GM23338 (cell line): ENCODE data around the gene IL1RL1. TPM values are rescaled to one million over a fixed set of nuclear protein-coding genes. Genes with fewer than 3 reads are reported as not detected.
A peak's percentile ranks its signal among the peaks of the same experiment; 100 is the strongest.

Experiments used
- ATAC-seq: fragments of 200-7000 bp; cut with Tn5 transposase; 3 replicates; pipeline ENCODE4 v1.9.1; 2020
- DNase-seq: peaks from one replicate; pipeline ENCODE4 v3.0.0-alpha.2; 2015; ENCODE audit warnings: low spot score
- H2AFZ ChIP-seq: fragments of 200-600 bp; sonication (generic); 2 replicates; pipeline ENCODE4 v1.8.0; 2016; ENCODE audit warnings: antibody characterized with exemption, mild to moderate bottlenecking, moderate library complexity
- H3F3A ChIP-seq: fragments of 200-600 bp; sonication (generic); replicated peaks from 2 replicates; pipeline ENCODE4 v1.8.0; 2017; ENCODE audit warnings: antibody characterized with exemption, mixed run types, low read depth
- H3K27ac ChIP-seq: fragments of 200-600 bp; sonication (generic); 2 replicates; pipeline ENCODE4 v1.6.1; 2016; ENCODE audit warnings: low read depth
- H3K27me3 ChIP-seq: fragments of 200-600 bp; sonication (generic); 2 replicates; pipeline ENCODE4 v1.8.0; 2016; ENCODE audit warnings: mild to moderate bottlenecking, mixed run types, moderate library complexity; ENCODE audit not compliant: insufficient read depth
- H3K36me3 ChIP-seq: fragments of 200-600 bp; sonication (generic); 2 replicates; pipeline ENCODE4 v1.8.0; 2016; ENCODE audit warnings: mild to moderate bottlenecking; ENCODE audit not compliant: insufficient read depth
- H3K4me1 ChIP-seq: fragments of 200-600 bp; sonication (generic); 2 replicates; pipeline ENCODE4 v1.8.0; 2016; ENCODE audit warnings: mild to moderate bottlenecking, moderate library complexity; ENCODE audit not compliant: insufficient read depth
- H3K4me2 ChIP-seq: fragments of 200-600 bp; sonication (generic); 2 replicates; pipeline ENCODE4 v1.7.1; 2017; ENCODE audit warnings: mixed run types
- H3K4me3 ChIP-seq: fragments of 200-600 bp; sonication (generic); 2 replicates; pipeline ENCODE4 v1.6.1; 2016; ENCODE audit warnings: mixed run types
- H3K79me2 ChIP-seq: fragments of 200-600 bp; sonication (generic); replicated peaks from 2 replicates; pipeline ENCODE4 v1.8.0; 2017; ENCODE audit warnings: mild to moderate bottlenecking; ENCODE audit not compliant: insufficient read depth
- H3K9me2 ChIP-seq: fragments of 200-600 bp; sonication (generic); 2 replicates; pipeline ENCODE4 v1.8.0; 2017; ENCODE audit not compliant: insufficient read depth
- H4K20me1 ChIP-seq: fragments of 200-600 bp; sonication (generic); replicated peaks from 2 replicates; pipeline ENCODE4 v1.8.0; 2017; ENCODE audit warnings: mild to moderate bottlenecking; ENCODE audit not compliant: insufficient read depth
- H3K27ac Mint-ChIP-seq: 2 replicates; pipeline ENCODE4 v1.8.0; 2020; ENCODE audit warnings: inconsistent platforms, mild to moderate bottlenecking, moderate library complexity, mixed read lengths
- H3K27me3 Mint-ChIP-seq: 3 replicates; pipeline ENCODE4 v1.8.0; 2022; ENCODE audit warnings: low read depth, mild to moderate bottlenecking, moderate library complexity, mixed read lengths, inconsistent platforms; ENCODE audit not compliant: insufficient read depth, poor library complexity
- H3K36me3 Mint-ChIP-seq: 3 replicates; pipeline ENCODE4 v1.8.0; 2021; ENCODE audit warnings: low read depth, mild to moderate bottlenecking, inconsistent platforms, moderate library complexity, mixed read lengths
- H3K4me1 Mint-ChIP-seq: 3 replicates; pipeline ENCODE4 v1.8.0; 2020; ENCODE audit warnings: mild to moderate bottlenecking, inconsistent platforms, mixed read lengths
- H3K4me3 Mint-ChIP-seq: 3 replicates; pipeline ENCODE4 v1.8.0; 2021; ENCODE audit warnings: moderate library complexity, mild to moderate bottlenecking, inconsistent platforms, mixed read lengths
- H3K9me3 Mint-ChIP-seq: 3 replicates; pipeline ENCODE4 v1.8.0; 2020; ENCODE audit warnings: moderate library complexity, mild to moderate bottlenecking, inconsistent platforms, mixed read lengths
- CREB1 ChIP-seq: fragments of 250-450 bp; sonication (Bioruptor Pico); IDR thresholded peaks from 2 replicates; pipeline ENCODE4 v1.5.0; 2020; ENCODE audit warnings: low read depth, mild to moderate bottlenecking, moderate library complexity
- CTCF ChIP-seq, 2 experiments: fragments of 200-600 bp in 1 of 2; sonication (generic) in 1 of 2; conservative IDR thresholded peaks; 2 replicates each; pipeline versions ENCODE4 v1.5.1 to v1.6.1; 2016 to 2017; ENCODE audit warnings: antibody characterized with exemption in 2 of 2, low read depth in 2 of 2, mild to moderate bottlenecking in 2 of 2, moderate library complexity in 1 of 2
- ETS1 ChIP-seq: IDR thresholded peaks from 2 replicates; pipeline ENCODE4 v1.6.1; 2016; ENCODE audit warnings: antibody characterized with exemption
- EZH2 ChIP-seq: fragments of 200-600 bp; sonication (generic); IDR thresholded peaks from one replicate; pipeline ENCODE4 v1.8.0; 2017; ENCODE audit warnings: antibody characterized with exemption, mild to moderate bottlenecking, low read depth; ENCODE audit not compliant: unreplicated experiment
- EZH2phosphoT487 ChIP-seq: fragments of 200-600 bp; sonication (generic); IDR thresholded peaks from one replicate; pipeline ENCODE4 v1.8.1; 2018; ENCODE audit warnings: antibody characterized with exemption; ENCODE audit not compliant: unreplicated experiment
- JUNB ChIP-seq: IDR thresholded peaks from one replicate; pipeline ENCODE4 v1.6.1; 2016; ENCODE audit warnings: antibody characterized with exemption; ENCODE audit not compliant: unreplicated experiment
- NANOG ChIP-seq: IDR thresholded peaks from 2 replicates; pipeline ENCODE4 v1.6.1; 2016; ENCODE audit warnings: antibody characterized with exemption, borderline replicate concordance
- POLR2AphosphoS5 ChIP-seq: IDR thresholded peaks from 2 replicates; pipeline ENCODE4 v1.6.1; 2016; ENCODE audit warnings: antibody characterized with exemption, low read depth
- REST ChIP-seq: IDR thresholded peaks from one replicate; pipeline ENCODE4 v1.6.1; 2018; ENCODE audit warnings: antibody characterized with exemption; ENCODE audit not compliant: unreplicated experiment
- STAT1 ChIP-seq: IDR thresholded peaks from one replicate; pipeline ENCODE4 v1.6.1; 2016; ENCODE audit warnings: antibody characterized with exemption; ENCODE audit not compliant: unreplicated experiment
- ZNF114 ChIP-seq: fragments of 250-450 bp; sonication (Bioruptor Pico); IDR thresholded peaks from 2 replicates; pipeline ENCODE4 v1.5.0; 2020; ENCODE audit warnings: mild to moderate bottlenecking, moderate library complexity
- ZNF331 ChIP-seq: fragments of 250-450 bp; sonication (Bioruptor Pico); IDR thresholded peaks from 2 replicates; pipeline ENCODE4 v1.5.0; 2020; ENCODE audit warnings: low read depth, mild to moderate bottlenecking, moderate library complexity
- polyA plus RNA-seq: library from polyadenylated mRNA; unstranded; fragments of >200 nt; fragmentation: Nextera tagmentation; extraction: Ambion mirVana; gene quantifications from 2 replicates; pipeline ENCODE4 v1.2.1, GENCODE V29; 2016
- total RNA-seq: library from RNA; depleted of rRNA; stranded (reverse); fragments of >200 nt; shearing (Covaris generic); gene quantifications from 2 replicates; pipeline ENCODE4 v1.2.3, GENCODE V29; 2014
- TF ChIP-seq, protein P1 (sequence below): fragments of 250-450 bp; sonication (Bioruptor Pico); IDR thresholded peaks from 2 replicates; pipeline ENCODE4 v1.5.0; 2020; ENCODE audit warnings: mild to moderate bottlenecking, moderate library complexity

IL1RL1 gene
- total and polyA plus RNA-seq, 2 experiments from 2014 or later, result not detected

- no peaks in the 10 kb centered on the region for H3K4me1 Mint-ChIP-seq
- Histone ChIP-seq H3K4me1 (no peaks in the 10 kb centered on the region), H3K4me2 (no peak overlapping the region), H3F3A (no peaks in the 10 kb centered on the region), H4K20me1 (no peaks in the 10 kb centered on the region), H3K27ac (no peak overlapping the region), H3K36me3 (no peaks in the 10 kb centered on the region), H3K4me3 (no peak overlapping the region), H2AFZ (0 out of 2 replicates have a peak overlapping the region, but pooled peaks have one; percentile 53), H3K27me3 (no peaks in the 10 kb centered on the region), H3K9me2 (no peaks in the 10 kb centered on the region; the same call in 1 of the 2 replicates), H3K79me2 (no peaks in the 10 kb centered on the region)
- no peaks in the 10 kb centered on the region for H3K27me3 Mint-ChIP-seq
- no peak for DNase-seq
- no peak for ATAC-seq
- no peaks in the 10 kb centered on the region for H3K36me3 Mint-ChIP-seq
- no peak for TF ChIP-seq JUNB
- TF ChIP-seq CREB1 (CRISPR knock-in tag), result no peak
- no peak for TF ChIP-seq EZH2
- no peak for TF ChIP-seq EZH2phosphoT487
- no peak for TF ChIP-seq ZNF114
- no peak for TF ChIP-seq ETS1
- TF ChIP-seq, protein P1, sequence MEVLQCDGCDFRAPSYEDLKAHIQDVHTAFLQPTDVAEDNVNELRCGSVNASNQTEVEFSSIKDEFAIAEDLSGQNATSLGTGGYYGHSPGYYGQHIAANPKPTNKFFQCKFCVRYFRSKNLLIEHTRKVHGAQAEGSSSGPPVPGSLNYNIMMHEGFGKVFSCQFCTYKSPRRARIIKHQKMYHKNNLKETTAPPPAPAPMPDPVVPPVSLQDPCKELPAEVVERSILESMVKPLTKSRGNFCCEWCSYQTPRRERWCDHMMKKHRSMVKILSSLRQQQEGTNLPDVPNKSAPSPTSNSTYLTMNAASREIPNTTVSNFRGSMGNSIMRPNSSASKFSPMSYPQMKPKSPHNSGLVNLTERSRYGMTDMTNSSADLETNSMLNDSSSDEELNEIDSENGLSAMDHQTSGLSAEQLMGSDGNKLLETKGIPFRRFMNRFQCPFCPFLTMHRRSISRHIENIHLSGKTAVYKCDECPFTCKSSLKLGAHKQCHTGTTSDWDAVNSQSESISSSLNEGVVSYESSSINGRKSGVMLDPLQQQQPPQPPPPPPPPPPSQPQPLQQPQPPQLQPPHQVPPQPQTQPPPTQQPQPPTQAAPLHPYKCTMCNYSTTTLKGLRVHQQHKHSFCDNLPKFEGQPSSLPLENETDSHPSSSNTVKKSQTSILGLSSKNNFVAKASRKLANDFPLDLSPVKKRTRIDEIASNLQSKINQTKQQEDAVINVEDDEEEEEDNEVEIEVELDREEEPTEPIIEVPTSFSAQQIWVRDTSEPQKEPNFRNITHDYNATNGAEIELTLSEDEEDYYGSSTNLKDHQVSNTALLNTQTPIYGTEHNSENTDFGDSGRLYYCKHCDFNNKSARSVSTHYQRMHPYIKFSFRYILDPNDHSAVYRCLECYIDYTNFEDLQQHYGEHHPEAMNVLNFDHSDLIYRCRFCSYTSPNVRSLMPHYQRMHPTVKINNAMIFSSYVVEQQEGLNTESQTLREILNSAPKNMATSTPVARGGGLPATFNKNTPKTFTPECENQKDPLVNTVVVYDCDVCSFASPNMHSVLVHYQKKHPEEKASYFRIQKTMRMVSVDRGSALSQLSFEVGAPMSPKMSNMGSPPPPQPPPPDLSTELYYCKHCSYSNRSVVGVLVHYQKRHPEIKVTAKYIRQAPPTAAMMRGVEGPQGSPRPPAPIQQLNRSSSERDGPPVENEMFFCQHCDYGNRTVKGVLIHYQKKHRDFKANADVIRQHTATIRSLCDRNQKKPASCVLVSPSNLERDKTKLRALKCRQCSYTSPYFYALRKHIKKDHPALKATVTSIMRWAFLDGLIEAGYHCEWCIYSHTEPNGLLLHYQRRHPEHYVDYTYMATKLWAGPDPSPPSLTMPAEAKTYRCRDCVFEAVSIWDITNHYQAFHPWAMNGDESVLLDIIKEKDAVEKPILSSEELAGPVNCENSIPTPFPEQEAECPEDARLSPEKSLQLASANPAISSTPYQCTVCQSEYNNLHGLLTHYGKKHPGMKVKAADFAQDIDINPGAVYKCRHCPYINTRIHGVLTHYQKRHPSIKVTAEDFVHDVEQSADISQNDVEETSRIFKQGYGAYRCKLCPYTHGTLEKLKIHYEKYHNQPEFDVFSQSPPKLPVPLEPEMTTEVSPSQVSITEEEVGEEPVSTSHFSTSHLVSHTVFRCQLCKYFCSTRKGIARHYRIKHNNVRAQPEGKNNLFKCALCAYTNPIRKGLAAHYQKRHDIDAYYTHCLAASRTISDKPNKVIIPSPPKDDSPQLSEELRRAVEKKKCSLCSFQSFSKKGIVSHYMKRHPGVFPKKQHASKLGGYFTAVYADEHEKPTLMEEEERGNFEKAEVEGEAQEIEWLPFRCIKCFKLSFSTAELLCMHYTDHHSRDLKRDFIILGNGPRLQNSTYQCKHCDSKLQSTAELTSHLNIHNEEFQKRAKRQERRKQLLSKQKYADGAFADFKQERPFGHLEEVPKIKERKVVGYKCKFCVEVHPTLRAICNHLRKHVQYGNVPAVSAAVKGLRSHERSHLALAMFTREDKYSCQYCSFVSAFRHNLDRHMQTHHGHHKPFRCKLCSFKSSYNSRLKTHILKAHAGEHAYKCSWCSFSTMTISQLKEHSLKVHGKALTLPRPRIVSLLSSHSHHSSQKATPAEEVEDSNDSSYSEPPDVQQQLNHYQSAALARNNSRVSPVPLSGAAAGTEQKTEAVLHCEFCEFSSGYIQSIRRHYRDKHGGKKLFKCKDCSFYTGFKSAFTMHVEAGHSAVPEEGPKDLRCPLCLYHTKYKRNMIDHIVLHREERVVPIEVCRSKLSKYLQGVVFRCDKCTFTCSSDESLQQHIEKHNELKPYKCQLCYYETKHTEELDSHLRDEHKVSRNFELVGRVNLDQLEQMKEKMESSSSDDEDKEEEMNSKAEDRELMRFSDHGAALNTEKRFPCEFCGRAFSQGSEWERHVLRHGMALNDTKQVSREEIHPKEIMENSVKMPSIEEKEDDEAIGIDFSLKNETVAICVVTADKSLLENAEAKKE (CRISPR knock-in tag), result no peak
- no peak for TF ChIP-seq ZNF331 (CRISPR knock-in tag)
- TF ChIP-seq CTCF (conservative IDR thresholded peaks at IDR 0.05; ENCODE audit: low read depth in 2 of 2), result no peak
- TF ChIP-seq POLR2AphosphoS5, result no peak
- TF ChIP-seq REST, result no peak
- no peak for TF ChIP-seq STAT1
- no peak for TF ChIP-seq NANOG
- H3K27ac Mint-ChIP-seq, result no peak overlapping the region
- H3K9me3 Mint-ChIP-seq, result 0 out of 3 replicates have a peak, but pooled peaks cover 2% of the 10 kb centered on the region
- H3K4me3 Mint-ChIP-seq, result no peak overlapping the region
These were observed 24.6 kb downstream of the IL1RL1 start for GRCh38 chr2:102335871-102336366.
